ENCODE measurements around the gene ZNF451.

The ZNF451 gene

DNA sequence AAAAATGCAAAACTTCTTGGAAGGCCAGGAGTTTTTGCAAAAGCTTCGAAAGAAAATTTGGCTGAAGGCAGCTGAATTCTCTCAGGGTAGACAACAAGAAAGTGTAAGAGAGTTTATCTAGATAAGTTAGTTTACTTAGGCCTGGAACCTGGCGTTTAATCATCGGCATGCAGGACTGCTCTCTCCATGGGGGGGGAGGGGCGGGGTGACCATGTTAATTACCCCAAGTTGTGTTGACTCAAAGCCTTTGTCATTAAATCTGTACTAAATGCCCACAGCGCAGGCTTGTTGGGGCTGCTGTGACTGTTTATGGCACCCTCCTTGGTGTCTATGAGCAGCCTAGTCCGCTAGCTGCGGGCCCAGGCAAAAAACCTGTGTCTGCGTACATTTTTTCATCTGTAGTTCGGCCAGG, 20.1 kb upstream of the ZNF451 start:
- Histone ChIP-seq H3K27me3 (ENCODE audit: control insufficient read depth, insufficient read depth, low read length) (no peaks in the 10 kb centered on the region), H3K79me2 (no peaks in the 10 kb centered on the region), H3K4me3 (ENCODE audit: low read depth, low read length) (no peak overlapping the region), H3K36me3 (ENCODE audit: control insufficient read depth, insufficient read depth, low read length) (no peaks in the 10 kb centered on the region), H3K9me3 (ENCODE audit: control insufficient read depth, low read length) (no peaks in the 10 kb centered on the region), H3K4me1 (no peaks in the 10 kb centered on the region), H2AFZ (no peak overlapping the region), H3K27ac (no peak overlapping the region), H3K9ac (no peak overlapping the region), H3K4me2 (ENCODE audit: low read length) (no peak overlapping the region)
- TF ChIP-seq, protein P1, sequence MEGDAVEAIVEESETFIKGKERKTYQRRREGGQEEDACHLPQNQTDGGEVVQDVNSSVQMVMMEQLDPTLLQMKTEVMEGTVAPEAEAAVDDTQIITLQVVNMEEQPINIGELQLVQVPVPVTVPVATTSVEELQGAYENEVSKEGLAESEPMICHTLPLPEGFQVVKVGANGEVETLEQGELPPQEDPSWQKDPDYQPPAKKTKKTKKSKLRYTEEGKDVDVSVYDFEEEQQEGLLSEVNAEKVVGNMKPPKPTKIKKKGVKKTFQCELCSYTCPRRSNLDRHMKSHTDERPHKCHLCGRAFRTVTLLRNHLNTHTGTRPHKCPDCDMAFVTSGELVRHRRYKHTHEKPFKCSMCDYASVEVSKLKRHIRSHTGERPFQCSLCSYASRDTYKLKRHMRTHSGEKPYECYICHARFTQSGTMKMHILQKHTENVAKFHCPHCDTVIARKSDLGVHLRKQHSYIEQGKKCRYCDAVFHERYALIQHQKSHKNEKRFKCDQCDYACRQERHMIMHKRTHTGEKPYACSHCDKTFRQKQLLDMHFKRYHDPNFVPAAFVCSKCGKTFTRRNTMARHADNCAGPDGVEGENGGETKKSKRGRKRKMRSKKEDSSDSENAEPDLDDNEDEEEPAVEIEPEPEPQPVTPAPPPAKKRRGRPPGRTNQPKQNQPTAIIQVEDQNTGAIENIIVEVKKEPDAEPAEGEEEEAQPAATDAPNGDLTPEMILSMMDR (IDR thresholded peaks at IDR 0.05) = no peak

DNA sequence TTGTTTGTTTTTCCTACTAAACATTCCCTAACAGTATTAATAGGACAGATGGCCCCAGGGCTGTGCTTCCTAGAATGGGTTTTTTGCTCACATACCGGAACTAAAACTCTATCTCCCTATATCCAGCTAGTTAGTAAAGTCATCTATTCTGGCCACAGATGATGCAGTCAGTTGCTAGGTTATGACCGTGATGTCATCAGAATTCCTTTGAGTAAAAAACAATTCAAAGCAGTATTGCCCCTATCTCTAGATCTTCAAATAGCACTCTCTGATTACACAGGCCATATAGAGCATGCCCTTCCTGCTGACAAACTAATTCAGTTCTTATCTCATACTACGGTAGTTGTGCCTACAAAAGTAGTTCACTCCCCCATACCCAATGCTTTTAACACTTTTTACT, 17.9 kb upstream of the ZNF451 start:
- Histone ChIP-seq H3K4me1 (no peaks in the 10 kb centered on the region), H3K79me2 (no peaks in the 10 kb centered on the region), H3K4me2 (ENCODE audit: low read length) (no peak overlapping the region), H3K9ac (no peak overlapping the region), H3K4me3 (ENCODE audit: low read depth, low read length) (no peak overlapping the region), H3K27ac (no peak overlapping the region), H3K36me3 (ENCODE audit: control insufficient read depth, insufficient read depth, low read length) (no peaks in the 10 kb centered on the region), H3K9me3 (ENCODE audit: control insufficient read depth, low read length) (no peaks in the 10 kb centered on the region), H3K27me3 (ENCODE audit: control insufficient read depth, insufficient read depth, low read length) (no peaks in the 10 kb centered on the region), H2AFZ (no peak overlapping the region)
- TF ChIP-seq, protein P1 (IDR thresholded peaks at IDR 0.05) = no peak

DNA sequence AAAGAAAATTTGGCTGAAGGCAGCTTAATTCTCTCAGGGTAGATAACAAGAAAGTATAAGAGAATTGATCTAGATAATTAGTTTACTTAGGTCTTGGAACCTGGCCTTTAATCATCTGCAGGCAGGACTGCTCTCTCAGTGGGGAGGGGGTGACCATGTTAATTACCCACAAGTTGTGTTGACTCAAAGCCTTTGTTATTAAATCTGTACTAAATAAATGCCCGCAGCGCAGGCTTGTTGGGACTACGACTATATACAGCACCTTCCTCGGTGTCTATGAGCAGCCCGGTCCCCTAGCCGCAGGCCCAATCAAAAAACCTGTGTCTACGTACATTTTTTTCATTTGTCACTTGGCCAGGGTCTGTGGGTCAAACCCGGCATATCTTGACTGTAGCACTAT, 15.6 kb upstream of the ZNF451 start:
- TF ChIP-seq, protein P1 (IDR thresholded peaks at IDR 0.05) = no peak
- no peaks in the 10 kb centered on the region for H3K4me1 ChIP-seq
- H3K27ac ChIP-seq = no peak overlapping the region

DNA sequence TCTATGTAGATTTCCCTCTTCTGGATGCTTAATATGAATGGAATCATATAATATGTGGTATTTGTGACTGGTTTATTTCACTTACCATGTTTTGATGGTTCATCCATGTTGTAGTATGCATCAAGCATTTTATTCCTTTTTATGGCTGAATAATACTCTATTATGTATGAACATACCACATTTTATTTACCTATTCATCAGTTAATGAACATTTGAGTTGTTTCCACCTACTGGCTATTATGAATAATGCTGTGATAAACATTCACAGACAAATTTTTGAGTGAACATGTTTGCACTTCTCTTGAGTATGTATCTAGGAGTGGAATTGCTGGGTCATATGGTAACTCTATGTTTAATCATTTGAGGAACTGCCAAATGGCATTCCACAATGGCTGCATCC, 14.9 kb upstream of the ZNF451 start:
- Histone ChIP-seq H3K4me1 (no peaks in the 10 kb centered on the region), H3K9me3 (ENCODE audit: control insufficient read depth, low read length) (no peaks in the 10 kb centered on the region), H3K27me3 (ENCODE audit: control insufficient read depth, insufficient read depth, low read length) (no peaks in the 10 kb centered on the region), H3K36me3 (ENCODE audit: control insufficient read depth, insufficient read depth, low read length) (no peaks in the 10 kb centered on the region), H2AFZ (no peak overlapping the region), H3K27ac (no peak overlapping the region), H3K79me2 (no peaks in the 10 kb centered on the region), H3K4me3 (ENCODE audit: low read depth, low read length) (no peak overlapping the region), H3K4me2 (ENCODE audit: low read length) (no peak overlapping the region), H3K9ac (no peak overlapping the region)
- TF ChIP-seq, protein P1 (IDR thresholded peaks at IDR 0.05) = no peak

More for the DNA sequence above, 15.6 kb upstream of the ZNF451 start:
- no peaks in the 10 kb centered on the region for H3K9me3 ChIP-seq (ENCODE audit: control insufficient read depth, low read length)
- no peaks in the 10 kb centered on the region for H3K27me3 ChIP-seq (ENCODE audit: control insufficient read depth, insufficient read depth, low read length)
- H3K36me3 ChIP-seq (ENCODE audit: control insufficient read depth, insufficient read depth, low read length) = no peaks in the 10 kb centered on the region
- H3K4me3 ChIP-seq (ENCODE audit: low read depth, low read length) = no peak overlapping the region
- H3K79me2 ChIP-seq = no peaks in the 10 kb centered on the region
- H3K4me2 ChIP-seq (ENCODE audit: low read length) = no peak overlapping the region
- H2AFZ ChIP-seq = no peak overlapping the region
- H3K9ac ChIP-seq = no peak overlapping the region

DNA sequence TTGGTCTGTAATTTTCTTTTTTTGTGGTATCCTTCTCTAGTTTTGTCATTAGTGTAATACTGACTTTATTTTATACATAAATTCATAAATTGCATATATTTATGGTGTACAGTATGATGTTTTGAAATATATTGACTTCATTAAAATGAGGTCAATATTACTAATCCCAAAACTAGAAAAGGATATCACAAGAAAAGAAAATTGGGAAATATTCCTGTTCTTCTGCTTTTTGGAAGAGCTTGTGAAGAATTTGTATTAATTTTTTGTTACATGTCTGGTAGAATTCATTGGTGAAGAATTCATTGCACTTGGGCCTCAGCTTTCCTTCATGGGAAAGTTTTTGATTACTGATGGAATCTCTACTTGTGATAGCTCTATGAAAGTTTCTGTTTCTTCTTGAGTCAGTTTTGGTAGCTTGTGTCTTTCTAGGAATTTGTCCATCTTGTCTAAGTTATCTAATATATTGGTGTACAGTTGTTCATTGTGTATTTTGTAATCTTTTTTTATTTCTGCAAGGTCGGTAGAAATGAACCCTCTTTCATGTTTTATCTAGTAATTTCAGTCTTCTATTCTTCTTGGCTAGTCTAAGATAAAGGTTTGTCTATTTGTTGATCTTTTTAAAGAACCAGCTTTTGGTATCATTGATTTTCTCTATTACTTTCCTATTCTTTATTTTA, 11.3 kb upstream of the ZNF451 start:
- Histone ChIP-seq H3K36me3 (ENCODE audit: control insufficient read depth, insufficient read depth, low read length) (no peaks in the 10 kb centered on the region), H3K4me3 (ENCODE audit: low read depth, low read length) (no peak overlapping the region), H3K27me3 (ENCODE audit: control insufficient read depth, insufficient read depth, low read length) (no peaks in the 10 kb centered on the region), H2AFZ (no peak overlapping the region), H3K4me2 (ENCODE audit: low read length) (no peak overlapping the region), H3K9me3 (ENCODE audit: control insufficient read depth, low read length) (no peaks in the 10 kb centered on the region), H3K79me2 (no peaks in the 10 kb centered on the region), H3K4me1 (no peaks in the 10 kb centered on the region), H3K27ac (no peak overlapping the region), H3K9ac (no peak overlapping the region)
- TF ChIP-seq, protein P1 (IDR thresholded peaks at IDR 0.05) = no peak

Data from parathyroid adenoma (tissue), 2 donors.